T-helper 2 cell treated with Interferon-gamma antibody and Interleukin-4, amounts not matched to agents 100 ng/mL and 5 ng/mL, for 36 hours (primary cell): Measurements from ENCODE around the gene PREPL. TPM values are rescaled to one million over a fixed set of nuclear protein-coding genes. Genes with fewer than 3 reads are reported as not detected.
"Not testable (repeated sequence)": the region's sequence is repeated elsewhere in the genome, so short reads cannot be mapped to it uniquely, and the experiment has no call there.

ENCODE experiments used
- intact Hi-C: fragments of 100-400 bp; cut with micrococcal nuclease; formaldehyde crosslinking; loops from one replicate; pipeline ENCODE4 v1.15.1; 2023
- total RNA-seq: library from RNA; stranded (reverse); gene quantifications from 2 replicates; pipeline ENCODE4 v1.2.3, GENCODE V29; 2022

The PREPL gene
- total RNA-seq, 1 donor from 2014 or later: 23.8 TPM

- intact Hi-C loops: no loop called here
Measured at GRCh38 chr2:44349506-44349905, 11.8 kb downstream of the PREPL start.

- intact Hi-C loops: no loop called here
Measured at GRCh38 chr2:44348400-44348799, 12.9 kb downstream of the PREPL start.

- intact Hi-C loops: no loop called here
Measured at GRCh38 chr2:44347526-44347925, 13.8 kb downstream of the PREPL start.

GRCh38 chr2:44342854-44343253 is 18.4 kb downstream of the PREPL start:
- intact Hi-C loops: loop anchor here (1.0 to 2.0 kb wide), 3 partner anchors 98 to 299 kb away; no protein-coding TSS in a partner anchor

GRCh38 chr2:44335806-44336538 is 25.3 kb downstream of the PREPL start:
- intact Hi-C loops: no loop called here

GRCh38 chr2:44333994-44334393 is 27.3 kb downstream of the PREPL start:
- intact Hi-C loops: no loop called here

GRCh38 chr2:44330801-44331200 is 30.5 kb downstream of the PREPL start:
- intact Hi-C loops: no loop called here

- intact Hi-C loops: no loop called here
Measured at GRCh38 chr2:44329343-44329742, 32.0 kb downstream of the PREPL start.

GRCh38 chr2:44328750-44329149 is 32.5 kb downstream of the PREPL start:
- intact Hi-C loops: no loop called here

GRCh38 chr2:44326548-44327264 is 34.6 kb downstream of the PREPL start:
- intact Hi-C loops: no loop called here

GRCh38 chr2:44325897-44326296 is 35.4 kb downstream of the PREPL start:
- intact Hi-C loops: no loop called here

GRCh38 chr2:44324971-44325426 is 36.3 kb downstream of the PREPL start:
- intact Hi-C loops: no loop called here

- intact Hi-C loops: no loop called here
Measured at GRCh38 chr2:44321360-44321759, 39.9 kb downstream of the PREPL start.

GRCh38 chr2:44320832-44321231 is 40.5 kb downstream of the PREPL start:
- intact Hi-C loops: no loop called here

- intact Hi-C loops: no loop called here
Measured at GRCh38 chr2:44315945-44316344, 45.3 kb downstream of the PREPL start.

- intact Hi-C loops: no loop called here
Measured at GRCh38 chr2:44314362-44314761, 46.9 kb downstream of the PREPL start.

GRCh38 chr2:44310287-44310686 is 51.0 kb downstream of the PREPL start:
- intact Hi-C loops: no loop called here

GRCh38 chr2:44305882-44306281 is 55.4 kb downstream of the PREPL start:
- intact Hi-C loops: no loop called here

- intact Hi-C loops: no loop called here
Measured at GRCh38 chr2:44304258-44304657, 57.0 kb downstream of the PREPL start.

GRCh38 chr2:44303766-44304165 is 57.5 kb downstream of the PREPL start:
- intact Hi-C loops: not testable (repeated sequence)

GRCh38 chr2:44301111-44301510 is 60.2 kb downstream of the PREPL start:
- intact Hi-C loops: no loop called here

GRCh38 chr2:44299635-44300034 is 61.7 kb downstream of the PREPL start:
- intact Hi-C loops: loop anchor here (10.0 kb wide), 1 partner anchor 55 kb away; no protein-coding TSS in a partner anchor

- intact Hi-C loops: loop anchor here (10.0 kb wide), 1 partner anchor 53 kb away; no protein-coding TSS in a partner anchor
Measured at GRCh38 chr2:44297431-44297830, 63.9 kb downstream of the PREPL start.
